ENCODE results near the gene MYDGF.

MYDGF gene

GRCh38 chr19:4640247-4641000 is 29.7 kb downstream of the MYDGF start:
- DNase-seq = no peak

- no peak for DNase-seq
Measured at GRCh38 chr19:4639531-4640246, 30.5 kb downstream of the MYDGF start.

GRCh38 chr19:4638828-4639530 is 31.2 kb downstream of the MYDGF start, which contains the start of gene TNFAIP8L1:
Gene TNFAIP8L1, plus strand, starts transcription at chr19:4639516. Its CDS starts 12,354 bp downstream, at chr19:4651870.
- peak; percentile 92 for DNase-seq

- no peak for DNase-seq
Measured at GRCh38 chr19:4638317-4638716, 31.8 kb downstream of the MYDGF start.

- DNase-seq = no peak
Measured at GRCh38 chr19:4636761-4637160, 33.4 kb downstream of the MYDGF start.

- peak; percentile 59 for DNase-seq
Measured at GRCh38 chr19:4636151-4636717, 33.9 kb downstream of the MYDGF start.

- no peak for DNase-seq
Measured at GRCh38 chr19:4635754-4636116, 34.4 kb downstream of the MYDGF start.

- DNase-seq = no peak
Measured at GRCh38 chr19:4633140-4633967, 36.8 kb downstream of the MYDGF start.

GRCh38 chr19:4624733-4625362 is 45.3 kb downstream of the MYDGF start:
- DNase-seq = peak; percentile 26

GRCh38 chr19:4624301-4624700 is 45.8 kb downstream of the MYDGF start:
- no peak for DNase-seq

GRCh38 chr19:4622695-4623421 is 47.3 kb downstream of the MYDGF start:
- DNase-seq = no peak

- DNase-seq = no peak
Measured at GRCh38 chr19:4620675-4621074, 49.5 kb downstream of the MYDGF start.

GRCh38 chr19:4619668-4620294 is 50.4 kb downstream of the MYDGF start:
- no peak for DNase-seq

GRCh38 chr19:4618019-4618418 is 52.1 kb downstream of the MYDGF start:
- DNase-seq = no peak

GRCh38 chr19:4613254-4613751 is 56.8 kb downstream of the MYDGF start:
- DNase-seq = no peak

GRCh38 chr19:4609878-4610511 is 60.1 kb downstream of the MYDGF start:
- peak; percentile 21 for DNase-seq
